GM21447 (cell line): ENCODE results near the gene TMEM30A.

Experiments used
- ATAC-seq: cut with Tn5 transposase; IDR thresholded peaks from one replicate; pipeline ENCODE4 v1.9.1; 2021; ENCODE audit not compliant: unreplicated experiment

TMEM30A gene

GRCh38 chr6:75266716-75267291, 17.8 kb downstream of the TMEM30A start:
- ATAC-seq: peak; percentile 67

GRCh38 chr6:75263401-75263750, 21.2 kb downstream of the TMEM30A start:
- no peak for ATAC-seq

- ATAC-seq: no peak
Observed at GRCh38 chr6:75262716-75263400, 21.7 kb downstream of the TMEM30A start.

GRCh38 chr6:75261299-75261698, 23.3 kb downstream of the TMEM30A start:
- no peak for ATAC-seq

- no peak for ATAC-seq
Observed at GRCh38 chr6:75257343-75258087, 27.1 kb downstream of the TMEM30A start.

GRCh38 chr6:75250552-75250951, 34.0 kb downstream of the TMEM30A start:
- no peak for ATAC-seq

GRCh38 chr6:75249837-75250236, 34.8 kb downstream of the TMEM30A start:
- ATAC-seq: no peak

- ATAC-seq: no peak
Observed at GRCh38 chr6:75246386-75246785, 38.2 kb downstream of the TMEM30A start.

GRCh38 chr6:75244063-75244584, 40.5 kb downstream of the TMEM30A start:
- no peak for ATAC-seq

- ATAC-seq: peak; percentile 97
Observed at GRCh38 chr6:75243333-75244062, 41.1 kb downstream of the TMEM30A start, which contains the start of gene COX7A2. Gene COX7A2, minus strand, starts transcription at chr6:75243801. Its CDS starts 67 bp downstream, at chr6:75243734.

- no peak for ATAC-seq
Observed at GRCh38 chr6:75236630-75237029, 48.0 kb downstream of the TMEM30A start.

GRCh38 chr6:75235271-75235670, 49.3 kb downstream of the TMEM30A start:
- no peak for ATAC-seq

- no peak for ATAC-seq
Observed at GRCh38 chr6:75234126-75234865, 50.3 kb downstream of the TMEM30A start.

GRCh38 chr6:75233092-75233615, 51.4 kb downstream of the TMEM30A start:
- no peak for ATAC-seq

- ATAC-seq: no peak
Observed at GRCh38 chr6:75230484-75231325, 53.9 kb downstream of the TMEM30A start.

- ATAC-seq: no peak
Observed at GRCh38 chr6:75224303-75224926, 60.2 kb downstream of the TMEM30A start.

GRCh38 chr6:75223428-75223827, 61.2 kb downstream of the TMEM30A start:
- ATAC-seq: no peak

GRCh38 chr6:75222261-75222660, 62.3 kb downstream of the TMEM30A start:
- no peak for ATAC-seq

- no peak for ATAC-seq
Observed at GRCh38 chr6:75221116-75221515, 63.5 kb downstream of the TMEM30A start.
